ENCODE measurements around the gene COQ10B. TPM values are rescaled to one million over a fixed set of nuclear protein-coding genes. Genes with fewer than 3 reads are reported as not detected.
A peak's percentile ranks its signal among the peaks of the same experiment; 100 is the strongest.
"Not testable (repeated sequence)": the region's sequence is repeated elsewhere in the genome, so short reads cannot be mapped to it uniquely, and the experiment has no call there.

COQ10B gene
- total RNA-seq, result 10 to 100 TPM; 22.2 to 24.4 TPM

DNA sequence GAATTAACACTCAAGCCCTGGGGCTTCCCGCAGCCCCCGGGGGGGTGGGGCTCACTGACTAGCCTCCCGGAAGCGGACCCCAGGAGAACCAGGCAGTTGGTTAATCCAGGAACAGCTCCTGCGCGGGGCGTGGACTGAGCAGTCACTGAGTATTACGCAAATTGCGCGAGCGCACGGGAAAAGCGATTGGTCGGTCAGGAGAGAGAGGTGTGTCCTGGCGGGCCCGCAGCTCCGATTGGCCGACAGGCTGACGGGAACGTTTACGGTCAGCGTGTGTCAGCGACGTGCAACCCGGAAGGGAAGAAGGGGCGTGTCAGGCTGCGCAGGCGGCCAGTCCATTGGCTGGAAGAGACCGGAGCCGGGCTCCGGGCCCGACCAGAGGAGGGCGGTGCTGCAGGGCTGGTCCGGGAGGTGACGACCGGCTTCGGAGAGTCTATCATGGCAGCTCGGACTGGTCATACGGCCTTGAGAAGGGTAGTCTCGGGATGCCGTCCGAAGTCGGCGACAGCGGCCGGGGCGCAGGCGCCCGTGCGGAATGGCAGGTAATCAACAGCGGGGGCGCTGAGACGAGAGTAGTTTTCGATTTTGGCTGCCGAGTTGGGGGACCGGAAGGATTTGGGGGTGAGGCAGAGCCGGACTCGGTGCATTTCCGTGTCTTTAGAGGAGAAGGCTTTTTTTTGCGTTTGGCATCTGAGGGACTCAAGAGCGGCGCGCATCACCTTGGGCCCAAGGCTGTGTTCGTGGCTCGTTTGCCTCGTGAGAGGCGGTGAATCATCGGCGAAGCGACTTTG lies at the start of gene COQ10B:
COQ10B (plus strand) TSS at position 430 of the 791 bp plus-strand sequence; CDS start at position 439, 9 bp downstream.
- ChIA-PET POLR2A (interaction anchor here (0.6 to 7.2 kb wide), 29 partner anchors 11 to 724 kb away, joined by 3 to 176 read pairs (median 4); partner anchors contain the start of genes ANKRD44, GTF3C3, HSPD1 and HSPE1), CTCF (interaction anchor here (0.6 to 2.2 kb wide), 15 partner anchors 10 to 325 kb away, joined by 3 to 10 read pairs (median 3); partner anchors contain the start of genes HSPD1, HSPE1 and SF3B1)
- Mint-ChIP-seq H3K4me1 (peaks cover 40% of the 10 kb centered on the region), H3K4me3 (peak within 1 kb of the TSS; percentile 96), H3K9me3 (no peaks in the 10 kb centered on the region), H3K27me3 (no peaks in the 10 kb centered on the region), H3K27ac (peak within 1 kb of the TSS; percentile 99), H3K36me3 (ENCODE audit: low read depth) (peaks cover 8% of the 10 kb centered on the region)
- DNase-seq, result peak; percentile 99

- Mint-ChIP-seq H3K9me3 (no peaks in the 10 kb centered on the region), H3K4me1 (no peaks in the 10 kb centered on the region), H3K27me3 (no peaks in the 10 kb centered on the region), H3K27ac (no peak overlapping the region), H3K4me3 (no peak overlapping the region), H3K36me3 (ENCODE audit: low read depth) (peaks cover 75% of the 10 kb centered on the region)
- ChIA-PET CTCF (interaction anchor here (0.5 to 1.1 kb wide), 2 partner anchors 67 to 551 kb away, joined by 3 to 4 read pairs; no protein-coding TSS in a partner anchor), POLR2A (no interaction called here)
- DNase-seq, result no peak
These were observed 47.8 kb upstream of the COQ10B start for GRCh38 chr2:197405582-197405981.

GRCh38 chr2:197414039-197414438 lies 39.3 kb upstream of the COQ10B start:
- no peaks in the 10 kb centered on the region for H3K27me3 Mint-ChIP-seq
- ChIA-PET POLR2A (no interaction called here), CTCF (no interaction called here)
- peaks cover 2% of the 10 kb centered on the region for H3K4me1 Mint-ChIP-seq
- H3K27ac Mint-ChIP-seq, result no peak overlapping the region
- no peak for DNase-seq
- H3K4me3 Mint-ChIP-seq, result no peak overlapping the region
- H3K9me3 Mint-ChIP-seq, result no peaks in the 10 kb centered on the region
- H3K36me3 Mint-ChIP-seq (ENCODE audit: low read depth), result peaks cover 65% of the 10 kb centered on the region

DNA sequence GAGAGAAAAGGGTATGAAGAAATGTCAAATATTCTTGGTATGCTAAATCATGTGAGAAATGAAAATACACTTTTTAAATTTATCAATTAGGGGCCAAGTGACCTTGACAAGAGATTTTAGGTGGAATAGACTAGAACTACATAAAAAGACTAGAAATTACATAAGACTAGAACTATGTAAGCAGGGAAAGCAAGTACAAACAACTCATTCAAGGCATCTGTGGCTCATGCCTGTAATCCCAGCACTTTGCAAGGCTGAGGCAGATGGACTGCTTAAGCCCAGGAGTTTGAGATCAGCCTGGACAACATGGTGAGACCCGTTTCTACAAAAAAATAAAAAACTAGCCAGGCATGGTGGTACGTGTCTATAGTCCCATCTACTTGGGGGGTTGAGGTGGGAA lies 38.8 kb upstream of the COQ10B start:
- Mint-ChIP-seq H3K27ac (no peak overlapping the region), H3K9me3 (no peaks in the 10 kb centered on the region), H3K27me3 (no peaks in the 10 kb centered on the region), H3K4me3 (no peak overlapping the region), H3K4me1 (peaks cover 6% of the 10 kb centered on the region), H3K36me3 (ENCODE audit: low read depth) (peaks cover 64% of the 10 kb centered on the region)
- ChIA-PET CTCF (no interaction called here), POLR2A (interaction anchor here (1.0 to 1.4 kb wide), 2 partner anchors 20 to 427 kb away, joined by 3 to 5 read pairs; partner anchors contain the start of gene SF3B1)
- no peak for DNase-seq

GRCh38 chr2:197416268-197416667 lies 37.1 kb upstream of the COQ10B start:
- POLR2A ChIA-PET, result no interaction called here
- no peak for DNase-seq

GRCh38 chr2:197419438-197419837 lies 33.9 kb upstream of the COQ10B start:
- Mint-ChIP-seq H3K27ac (peak overlapping the region; percentile 9), H3K9me3 (no peaks in the 10 kb centered on the region), H3K27me3 (no peaks in the 10 kb centered on the region), H3K4me1 (peaks cover 28% of the 10 kb centered on the region), H3K36me3 (ENCODE audit: low read depth) (peaks cover 58% of the 10 kb centered on the region), H3K4me3 (no peak overlapping the region)
- POLR2A ChIA-PET, result interaction anchor here (1.1 to 8.0 kb wide), 2 partner anchors 15 to 34 kb away, joined by 3 to 58 read pairs; partner anchors contain the start of genes COQ10B and SF3B1
- no peak for DNase-seq
- CTCF ChIA-PET, result no interaction called here

More at GRCh38 chr2:197416268-197416667, 37.1 kb upstream of the COQ10B start:
- no peaks in the 10 kb centered on the region for H3K9me3 Mint-ChIP-seq
- H3K36me3 Mint-ChIP-seq (ENCODE audit: low read depth), result peaks cover 62% of the 10 kb centered on the region
- CTCF ChIA-PET, result no interaction called here
- no peak overlapping the region for H3K4me3 Mint-ChIP-seq
- no peak overlapping the region for H3K27ac Mint-ChIP-seq
- H3K27me3 Mint-ChIP-seq, result no peaks in the 10 kb centered on the region
- H3K4me1 Mint-ChIP-seq, result peaks cover 16% of the 10 kb centered on the region

DNA sequence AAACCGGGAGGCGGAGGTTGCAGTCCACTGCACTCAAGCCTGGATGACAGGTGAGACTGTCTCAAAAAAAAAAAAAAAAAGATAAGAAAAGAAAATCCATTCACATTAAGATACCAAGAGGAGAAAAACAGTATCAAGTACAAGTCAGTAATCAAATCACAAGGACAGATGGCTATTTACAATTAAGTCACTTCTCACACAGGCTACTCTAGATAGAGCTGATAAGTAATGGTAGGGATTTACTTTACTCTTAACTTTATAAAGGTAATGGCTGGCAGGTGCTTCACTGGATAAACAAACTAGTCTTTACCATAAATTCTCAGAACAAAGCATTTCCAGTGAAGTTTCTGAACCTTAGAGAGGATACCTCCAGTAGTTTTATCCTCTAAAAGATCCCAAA lies 30.0 kb upstream of the COQ10B start:
- peaks cover 46% of the 10 kb centered on the region for H3K4me1 Mint-ChIP-seq
- no peaks in the 10 kb centered on the region for H3K9me3 Mint-ChIP-seq
- no peak overlapping the region for H3K4me3 Mint-ChIP-seq
- POLR2A ChIA-PET, result interaction anchor here (8.0 kb wide), 1 partner anchor 11 kb away, joined by 58 read pairs; the partner anchor contains the start of gene SF3B1
- DNase-seq, result no peak
- CTCF ChIA-PET, result interaction anchor here (1.9 kb wide), 1 partner anchor 12 kb away, joined by 5 read pairs; the partner anchor contains the start of gene SF3B1
- no peak overlapping the region for H3K27ac Mint-ChIP-seq
- no peaks in the 10 kb centered on the region for H3K27me3 Mint-ChIP-seq
- H3K36me3 Mint-ChIP-seq (ENCODE audit: low read depth), result peaks cover 39% of the 10 kb centered on the region

GRCh38 chr2:197425550-197425949 lies 27.8 kb upstream of the COQ10B start:
- H3K36me3 Mint-ChIP-seq (ENCODE audit: low read depth), result peaks cover 40% of the 10 kb centered on the region
- ChIA-PET POLR2A (interaction anchor here (8.0 kb wide), 1 partner anchor 9 kb away, joined by 58 read pairs; the partner anchor contains the start of gene SF3B1), CTCF (interaction anchor here (1.1 kb wide), 1 partner anchor 33 kb away, joined by 4 read pairs; no protein-coding TSS in a partner anchor)
- H3K27me3 Mint-ChIP-seq, result no peaks in the 10 kb centered on the region
- peaks cover 57% of the 10 kb centered on the region for H3K4me1 Mint-ChIP-seq
- H3K4me3 Mint-ChIP-seq, result no peak overlapping the region
- no peaks in the 10 kb centered on the region for H3K9me3 Mint-ChIP-seq
- no peak for DNase-seq
- no peak overlapping the region for H3K27ac Mint-ChIP-seq

DNA sequence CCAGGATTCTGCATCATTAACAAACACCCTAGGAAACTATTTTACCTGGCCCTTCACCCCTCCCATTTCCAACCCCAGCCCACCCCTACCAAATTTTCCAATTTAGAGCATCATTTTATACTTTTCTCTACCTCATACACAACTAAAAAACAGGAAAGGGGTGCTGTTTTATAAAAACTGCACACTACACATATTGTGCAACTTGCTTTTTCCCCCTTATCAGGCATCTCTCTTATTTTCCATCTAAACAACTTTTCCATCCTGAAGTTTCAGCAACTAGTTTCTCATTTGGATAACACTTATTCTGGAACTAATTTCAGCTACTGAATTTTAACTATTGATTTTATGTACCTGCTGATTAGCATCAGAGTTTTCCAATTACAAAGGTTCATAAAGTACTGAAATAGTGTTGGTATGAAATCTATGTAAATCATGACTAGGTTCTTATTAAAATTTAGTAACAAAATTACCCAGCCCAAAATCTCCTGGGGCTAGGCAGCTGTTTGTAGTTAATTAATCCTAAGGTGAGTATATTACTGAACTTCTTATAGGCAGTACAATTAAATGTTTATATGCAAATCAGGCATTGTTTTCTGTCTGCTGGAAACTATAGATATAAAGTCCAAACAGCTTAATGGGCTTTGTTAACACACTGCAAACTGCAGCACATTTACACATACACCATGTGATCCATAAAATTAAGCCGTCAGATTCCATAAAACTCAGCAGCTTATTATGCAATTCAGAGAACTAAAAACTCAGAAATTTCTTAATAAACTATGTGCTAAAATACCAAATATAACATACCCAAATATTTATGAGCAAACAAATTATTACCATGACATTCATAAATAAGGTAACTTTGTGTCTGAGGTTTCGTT lies 26.4 kb upstream of the COQ10B start:
- ChIA-PET POLR2A (interaction anchor here (0.5 to 1.0 kb wide), 2 partner anchors 15 to 26 kb away, joined by 3 to 4 read pairs; partner anchors contain the start of gene COQ10B), CTCF (no interaction called here)
- Mint-ChIP-seq H3K27ac (peak overlapping the region; percentile 63), H3K36me3 (ENCODE audit: low read depth) (peaks cover 41% of the 10 kb centered on the region), H3K9me3 (no peaks in the 10 kb centered on the region), H3K4me1 (peaks cover 63% of the 10 kb centered on the region), H3K27me3 (no peaks in the 10 kb centered on the region), H3K4me3 (no peak overlapping the region)
- no peak for DNase-seq

- H3K27ac Mint-ChIP-seq, result no peak overlapping the region
These were observed 25.4 kb upstream of the COQ10B start for GRCh38 chr2:197427986-197428385.

DNA sequence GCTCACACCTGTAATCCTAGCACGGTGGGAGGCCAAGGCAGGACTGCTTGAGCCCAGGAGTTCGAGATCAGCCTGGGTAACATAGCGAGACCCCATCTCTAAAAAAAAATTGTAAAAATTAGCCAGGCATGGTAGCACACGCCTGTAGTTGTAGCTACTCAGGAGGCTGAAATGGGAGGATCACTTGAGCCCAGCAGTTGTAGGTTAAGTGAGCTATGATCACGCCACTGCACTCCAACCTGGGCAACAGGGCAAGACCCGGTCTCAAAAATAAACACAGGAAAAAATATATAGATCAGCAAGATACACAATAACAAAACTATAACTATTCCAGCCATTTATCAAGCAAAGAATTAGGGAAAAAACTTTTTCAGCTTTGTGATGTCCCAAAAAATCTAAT lies 21.5 kb upstream of the COQ10B start:
- Mint-ChIP-seq H3K27ac (peak overlapping the region; percentile 34), H3K27me3 (no peaks in the 10 kb centered on the region), H3K9me3 (no peaks in the 10 kb centered on the region), H3K4me3 (peak overlapping the region; percentile 84), H3K36me3 (ENCODE audit: low read depth) (peaks cover 50% of the 10 kb centered on the region), H3K4me1 (peaks cover 69% of the 10 kb centered on the region)
- peak; percentile 9 for DNase-seq
- ChIA-PET CTCF (interaction anchor here (0.7 to 2.9 kb wide), 2 partner anchors 21 to 417 kb away, joined by 3 to 10 read pairs; partner anchors contain the start of gene COQ10B), POLR2A (interaction anchor here (0.8 to 8.3 kb wide), 4 partner anchors 10 to 84 kb away, joined by 3 to 176 read pairs (median 86); partner anchors contain the start of genes COQ10B, HSPD1, HSPE1 and MOB4)

More at GRCh38 chr2:197427986-197428385, 25.4 kb upstream of the COQ10B start:
- DNase-seq, result no peak
- Mint-ChIP-seq H3K4me3 (no peak overlapping the region), H3K9me3 (no peaks in the 10 kb centered on the region), H3K4me1 (peaks cover 72% of the 10 kb centered on the region), H3K27me3 (no peaks in the 10 kb centered on the region), H3K36me3 (ENCODE audit: low read depth) (peaks cover 44% of the 10 kb centered on the region)
- ChIA-PET POLR2A (interaction anchor here (1.0 to 8.3 kb wide), 2 partner anchors 25 to 71 kb away, joined by 4 to 115 read pairs; partner anchors contain the start of genes COQ10B, HSPD1 and HSPE1), CTCF (no interaction called here)

DNA sequence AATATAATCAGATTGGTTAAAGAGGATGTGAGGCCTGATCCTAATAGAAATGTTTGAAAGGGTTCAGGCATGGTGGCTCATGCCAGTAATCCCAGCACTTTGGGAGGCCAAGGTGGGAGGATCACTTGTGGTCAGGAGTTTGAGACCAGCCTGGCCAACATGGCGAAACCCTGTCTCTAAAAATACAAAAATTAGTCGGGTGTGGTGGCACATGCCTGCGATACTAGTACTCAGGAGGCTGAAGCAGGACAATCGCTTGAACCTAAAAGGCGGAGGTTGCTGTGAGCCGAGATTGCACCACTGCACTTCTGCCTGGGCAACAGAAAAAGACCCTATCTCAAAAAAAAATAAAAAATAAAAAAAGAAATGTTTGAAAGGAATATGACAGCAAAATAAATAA lies 20.8 kb upstream of the COQ10B start:
- peak overlapping the region; percentile 16 for H3K27ac Mint-ChIP-seq
- not testable (repeated sequence) for H3K27me3 Mint-ChIP-seq, H3K9me3 Mint-ChIP-seq
- H3K4me3 Mint-ChIP-seq, result peak overlapping the region; percentile 84
- peaks cover 67% of the 10 kb centered on the region for H3K4me1 Mint-ChIP-seq
- ChIA-PET CTCF (interaction anchor here (2.9 kb wide), 1 partner anchor 20 kb away, joined by 10 read pairs; the partner anchor contains the start of gene COQ10B), POLR2A (interaction anchor here (0.6 to 8.3 kb wide), 6 partner anchors 10 to 633 kb away, joined by 3 to 176 read pairs (median 31); partner anchors contain the start of genes COQ10B, GTF3C3, HSPD1 and HSPE1)
- DNase-seq, result peak; percentile 14
- H3K36me3 Mint-ChIP-seq (ENCODE audit: low read depth), result peaks cover 46% of the 10 kb centered on the region
